HCT116 (cell line): ENCODE results near the gene TEKT2.

Experiments used
- CTCF ChIP-seq, 3 experiments: fragments of 200-600 bp in 1 of 3; sonication (generic) in 1 of 3; IDR thresholded peaks in 2 of 3; conservative IDR thresholded peaks in 1 of 3; 2 replicates each; pipeline ENCODE4 v1.5.1; 2012 to 2017; ENCODE audit warnings: low read depth in 2 of 3, low read length in 2 of 3, antibody characterized with exemption in 1 of 3, borderline replicate concordance in 1 of 3, control low read depth in 1 of 3, mild to moderate bottlenecking in 1 of 3, mixed read lengths in 1 of 3, mixed run types in 1 of 3, moderate library complexity in 1 of 3; ENCODE audit not compliant: insufficient read depth in 1 of 3
- EZH2phosphoT487 ChIP-seq: fragments of 200-600 bp; IDR thresholded peaks from 2 replicates; pipeline ENCODE4 v1.6.1; 2018; ENCODE audit warnings: antibody characterized with exemption, borderline replicate concordance
- POLR2AphosphoS5 ChIP-seq: IDR thresholded peaks from 2 replicates; pipeline ENCODE4 v1.6.1; 2011; ENCODE audit warnings: mild to moderate bottlenecking, low read depth, low read length, moderate library complexity
- RAD21 ChIP-seq: IDR thresholded peaks from 2 replicates; pipeline ENCODE4 v1.6.1; 2012; ENCODE audit warnings: low read depth, mild to moderate bottlenecking
- ZNF274 ChIP-seq: fragments of 200-500 bp; sonication (Bioruptor generic); IDR thresholded peaks from 2 replicates; pipeline ENCODE4 v1.6.1; 2014; ENCODE audit warnings: mild to moderate bottlenecking, low read depth, low read length, inconsistent platforms
- TF ChIP-seq, protein P1 (sequence below): IDR thresholded peaks from 2 replicates; pipeline ENCODE4 v1.6.1; 2012

DNA sequence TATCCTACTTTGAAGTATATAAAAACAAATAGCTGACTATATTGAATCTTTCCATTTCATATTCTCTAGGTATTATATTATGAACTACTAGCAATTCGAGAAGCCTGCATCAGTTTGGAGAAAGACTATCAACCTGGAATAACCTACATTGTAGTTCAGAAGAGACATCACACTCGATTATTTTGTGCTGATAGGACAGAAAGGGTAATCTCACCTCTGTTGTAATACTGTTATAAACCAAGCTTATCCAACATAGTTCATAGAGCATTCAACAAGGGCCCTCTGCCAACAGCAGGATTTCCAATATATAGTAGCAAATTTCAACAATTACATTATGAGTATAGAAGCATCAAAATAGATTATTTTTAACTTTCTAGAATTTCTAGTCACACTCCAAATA is 43.7 kb upstream of the TEKT2 start:
- TF ChIP-seq CTCF (IDR thresholded peaks at IDR 0.05 in 2 of 3, conservative IDR thresholded peaks at IDR 0.05 in 1 of 3; ENCODE audit: borderline replicate concordance in 1 of 3, insufficient read depth in 1 of 3, low read depth in 2 of 3, low read length in 2 of 3) (no peak), EZH2phosphoT487 (no peak), ZNF274 (no peak), RAD21 (no peak), POLR2AphosphoS5 (no peak)
- TF ChIP-seq, protein P1, sequence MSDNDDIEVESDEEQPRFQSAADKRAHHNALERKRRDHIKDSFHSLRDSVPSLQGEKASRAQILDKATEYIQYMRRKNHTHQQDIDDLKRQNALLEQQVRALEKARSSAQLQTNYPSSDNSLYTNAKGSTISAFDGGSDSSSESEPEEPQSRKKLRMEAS, result no peak
